Thyroid gland (tissue), 4 donors: ENCODE measurements around the gene CDR2.

Experiments
- POLR2A ChIP-seq, 2 donors: fragments of 450-650 bp; IDR thresholded peaks; one replicate each; pipeline ENCODE4 v1.6.1; 2017; ENCODE audit warnings: antibody characterized with exemption in 2 of 2, mild to moderate bottlenecking in 2 of 2, moderate library complexity in 1 of 2
- TF ChIP-seq, protein P1 (sequence below), 6 experiments: fragments of 200-600 bp in 3 of 6; fragments of 450-650 bp in 3 of 6; sonication (generic) in 3 of 6; IDR thresholded peaks; one replicate each; pipeline ENCODE4 v1.5.1; 2016 to 2019; ENCODE audit warnings: antibody characterized with exemption in 6 of 6, mild to moderate bottlenecking in 2 of 6, inconsistent platforms in 1 of 6, moderate library complexity in 1 of 6

DNA sequence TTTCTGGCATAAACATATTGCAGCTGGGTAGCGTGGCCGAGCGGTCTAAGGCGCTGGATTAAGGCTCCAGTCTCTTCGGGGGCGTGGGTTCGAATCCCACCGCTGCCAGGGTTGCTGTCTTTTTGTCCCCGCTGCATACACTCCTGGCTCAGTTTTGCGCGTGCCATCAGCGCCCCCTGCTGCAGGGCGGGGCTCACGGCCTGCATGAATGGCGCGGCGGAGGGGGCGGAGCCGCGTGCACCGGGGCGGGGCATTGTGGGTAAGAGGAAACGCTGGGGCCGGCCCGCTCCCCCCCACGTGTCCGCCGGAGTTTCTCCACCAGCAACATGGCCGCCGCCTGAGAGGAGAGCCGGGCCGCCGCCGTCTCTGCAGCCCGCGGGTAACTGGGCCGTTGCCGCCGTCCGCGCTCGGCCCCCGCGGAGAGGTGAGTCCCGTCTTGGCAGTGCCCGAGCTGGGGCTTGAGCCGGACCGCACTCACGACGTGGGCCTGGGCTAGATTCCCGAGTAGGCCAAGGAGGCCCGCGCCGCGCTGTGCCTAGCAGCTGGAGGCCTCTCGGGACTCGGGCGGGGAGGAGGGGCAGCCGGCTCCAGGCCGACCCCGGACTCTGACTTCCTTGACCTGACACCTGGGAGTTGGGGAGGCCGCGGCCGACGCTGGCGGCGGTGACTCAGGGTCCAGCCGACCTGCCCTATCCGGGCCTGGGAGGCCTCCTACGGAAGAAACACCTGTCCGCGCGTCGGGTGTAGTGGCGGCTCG is 77.1 kb downstream of the CDR2 start, which contains the start of gene POLR3E:
- TF ChIP-seq, protein P1, sequence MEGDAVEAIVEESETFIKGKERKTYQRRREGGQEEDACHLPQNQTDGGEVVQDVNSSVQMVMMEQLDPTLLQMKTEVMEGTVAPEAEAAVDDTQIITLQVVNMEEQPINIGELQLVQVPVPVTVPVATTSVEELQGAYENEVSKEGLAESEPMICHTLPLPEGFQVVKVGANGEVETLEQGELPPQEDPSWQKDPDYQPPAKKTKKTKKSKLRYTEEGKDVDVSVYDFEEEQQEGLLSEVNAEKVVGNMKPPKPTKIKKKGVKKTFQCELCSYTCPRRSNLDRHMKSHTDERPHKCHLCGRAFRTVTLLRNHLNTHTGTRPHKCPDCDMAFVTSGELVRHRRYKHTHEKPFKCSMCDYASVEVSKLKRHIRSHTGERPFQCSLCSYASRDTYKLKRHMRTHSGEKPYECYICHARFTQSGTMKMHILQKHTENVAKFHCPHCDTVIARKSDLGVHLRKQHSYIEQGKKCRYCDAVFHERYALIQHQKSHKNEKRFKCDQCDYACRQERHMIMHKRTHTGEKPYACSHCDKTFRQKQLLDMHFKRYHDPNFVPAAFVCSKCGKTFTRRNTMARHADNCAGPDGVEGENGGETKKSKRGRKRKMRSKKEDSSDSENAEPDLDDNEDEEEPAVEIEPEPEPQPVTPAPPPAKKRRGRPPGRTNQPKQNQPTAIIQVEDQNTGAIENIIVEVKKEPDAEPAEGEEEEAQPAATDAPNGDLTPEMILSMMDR (IDR thresholded peaks at IDR 0.05): peak; percentile 72 to 99 (median 92)
- TF ChIP-seq POLR2A (IDR thresholded peaks at IDR 0.05): peak in 1 of 2 donors; percentile 91
